ENCODE data around the gene TREX2. TPM values are rescaled to one million over a fixed set of nuclear protein-coding genes. Genes with fewer than 3 reads are reported as not detected.

The TREX2 gene
- total and polyA plus RNA-seq, 2 of the 8 experiments (the other 6 are each of a cell fraction or from before 2014, with no cell fraction given) = 0.71 to 0.80 TPM

- no peak for TF ChIP-seq RXRA (IDR thresholded peaks at IDR 0.05; ENCODE audit: insufficient read depth, low read depth, low read length)
Measured at GRCh38 chrX:153463031-153463430, 17.2 kb upstream of the TREX2 start (continued).

All from H1 (cell line).